ENCODE measurements around the gene ARL5A.

DNA sequence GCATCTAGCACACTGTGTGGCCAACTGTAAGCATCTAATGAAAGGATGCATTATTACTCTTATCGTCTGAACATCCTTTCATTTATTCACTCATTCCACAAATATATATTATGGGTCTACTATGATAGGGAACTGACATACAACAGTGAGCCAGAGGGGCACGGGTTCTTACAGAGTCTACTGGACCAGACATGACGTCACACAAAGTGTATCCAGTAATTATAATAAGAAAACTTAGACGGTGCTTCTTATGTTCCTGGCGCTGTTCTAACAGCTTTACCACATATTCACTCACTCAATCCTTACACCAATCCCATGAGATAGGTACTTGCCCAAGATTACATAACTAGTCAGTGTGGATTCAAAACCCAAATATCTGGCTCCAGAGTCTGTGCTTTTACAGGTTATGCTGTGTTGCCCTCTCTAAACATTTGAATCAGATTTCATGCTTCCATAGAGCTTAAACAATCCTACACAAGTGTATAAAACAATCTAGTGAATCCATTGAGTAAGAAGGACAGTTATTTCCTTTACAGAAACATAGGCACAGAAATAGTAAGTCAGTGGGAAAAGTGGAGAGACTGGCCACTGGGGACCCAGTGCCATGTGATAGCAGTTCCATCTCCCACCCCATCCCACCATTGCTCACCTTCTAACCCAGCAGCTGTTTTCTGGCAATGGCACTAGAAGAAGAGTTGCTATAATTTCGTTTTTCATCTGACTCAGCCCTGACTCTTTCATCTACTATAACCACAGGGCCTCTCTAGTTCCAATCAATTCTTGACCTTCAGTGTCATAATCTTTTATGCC is 24.2 kb upstream of the ARL5A start:
- TF ChIP-seq POLR2AphosphoS5 (IDR thresholded peaks at IDR 0.05) (no peak), CTCF (IDR thresholded peaks at IDR 0.05) (no peak), EP300 (IDR thresholded peaks at IDR 0.05) (no peak), POLR2A (IDR thresholded peaks at IDR 0.05) (no peak)

Measured in stomach (tissue), 4 donors.